WTC11 (cell line): ENCODE data around the gene ABCA13.

Source experiments
- CREM ChIP-seq: sonication (generic); formaldehyde crosslinking; IDR thresholded peaks from 2 replicates; pipeline ENCODE4 v1.8.1; 2022; ENCODE audit warnings: mild to moderate bottlenecking, missing genetic modification reagents, moderate library complexity
- ELF4 ChIP-seq: sonication (generic); formaldehyde crosslinking; IDR thresholded peaks from 2 replicates; pipeline ENCODE4 v1.8.1; 2022; ENCODE audit warnings: low read depth, mild to moderate bottlenecking, moderate library complexity, missing genetic modification reagents
- NFE2L1 ChIP-seq: sonication (generic); formaldehyde crosslinking; IDR thresholded peaks from 2 replicates; pipeline ENCODE4 v1.8.1; 2023; ENCODE audit warnings: missing genetic modification reagents
- PRRX2 ChIP-seq: fragments of 250-450 bp; sonication (Bioruptor Pico); IDR thresholded peaks from 2 replicates; pipeline ENCODE4 v1.8.0; 2021; ENCODE audit warnings: mild to moderate bottlenecking
- TF ChIP-seq, protein P1 (sequence below): sonication (generic); formaldehyde crosslinking; IDR thresholded peaks from 2 replicates; pipeline ENCODE4 v1.8.0; 2022; ENCODE audit warnings: mild to moderate bottlenecking, missing genetic modification reagents
- TF ChIP-seq, protein P2 (sequence below): fragments of 200-600 bp; IDR thresholded peaks from 2 replicates; pipeline ENCODE4 v1.8.0; 2022; ENCODE audit warnings: antibody characterized with exemption

DNA sequence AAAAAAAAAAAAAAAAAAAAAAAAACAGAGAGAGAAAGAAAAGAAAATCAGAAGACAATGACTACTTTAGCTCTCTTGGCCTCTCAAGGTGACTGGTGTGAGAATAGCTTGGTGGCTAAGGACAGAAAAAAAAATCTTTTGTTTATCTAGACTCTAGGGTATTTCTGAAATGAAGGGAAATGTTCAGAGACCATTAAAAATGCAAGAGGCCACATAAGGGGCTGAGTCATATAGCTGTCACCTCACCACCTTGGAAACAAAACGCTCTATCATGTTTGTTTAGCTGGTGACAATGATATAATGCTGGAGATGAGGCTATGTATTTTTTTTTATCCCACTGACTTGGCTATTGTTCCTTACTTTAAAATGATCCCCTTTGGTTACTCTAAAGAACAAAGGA, 466.1 kb downstream of the ABCA13 start:
- no peak for TF ChIP-seq NFE2L1
- TF ChIP-seq CREM (CRISPR knock-in tag), result no peak
- TF ChIP-seq, protein P1, sequence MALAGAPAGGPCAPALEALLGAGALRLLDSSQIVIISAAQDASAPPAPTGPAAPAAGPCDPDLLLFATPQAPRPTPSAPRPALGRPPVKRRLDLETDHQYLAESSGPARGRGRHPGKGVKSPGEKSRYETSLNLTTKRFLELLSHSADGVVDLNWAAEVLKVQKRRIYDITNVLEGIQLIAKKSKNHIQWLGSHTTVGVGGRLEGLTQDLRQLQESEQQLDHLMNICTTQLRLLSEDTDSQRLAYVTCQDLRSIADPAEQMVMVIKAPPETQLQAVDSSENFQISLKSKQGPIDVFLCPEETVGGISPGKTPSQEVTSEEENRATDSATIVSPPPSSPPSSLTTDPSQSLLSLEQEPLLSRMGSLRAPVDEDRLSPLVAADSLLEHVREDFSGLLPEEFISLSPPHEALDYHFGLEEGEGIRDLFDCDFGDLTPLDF (CRISPR knock-in tag), result no peak
- no peak for TF ChIP-seq ELF4 (CRISPR knock-in tag)
- TF ChIP-seq, protein P2, sequence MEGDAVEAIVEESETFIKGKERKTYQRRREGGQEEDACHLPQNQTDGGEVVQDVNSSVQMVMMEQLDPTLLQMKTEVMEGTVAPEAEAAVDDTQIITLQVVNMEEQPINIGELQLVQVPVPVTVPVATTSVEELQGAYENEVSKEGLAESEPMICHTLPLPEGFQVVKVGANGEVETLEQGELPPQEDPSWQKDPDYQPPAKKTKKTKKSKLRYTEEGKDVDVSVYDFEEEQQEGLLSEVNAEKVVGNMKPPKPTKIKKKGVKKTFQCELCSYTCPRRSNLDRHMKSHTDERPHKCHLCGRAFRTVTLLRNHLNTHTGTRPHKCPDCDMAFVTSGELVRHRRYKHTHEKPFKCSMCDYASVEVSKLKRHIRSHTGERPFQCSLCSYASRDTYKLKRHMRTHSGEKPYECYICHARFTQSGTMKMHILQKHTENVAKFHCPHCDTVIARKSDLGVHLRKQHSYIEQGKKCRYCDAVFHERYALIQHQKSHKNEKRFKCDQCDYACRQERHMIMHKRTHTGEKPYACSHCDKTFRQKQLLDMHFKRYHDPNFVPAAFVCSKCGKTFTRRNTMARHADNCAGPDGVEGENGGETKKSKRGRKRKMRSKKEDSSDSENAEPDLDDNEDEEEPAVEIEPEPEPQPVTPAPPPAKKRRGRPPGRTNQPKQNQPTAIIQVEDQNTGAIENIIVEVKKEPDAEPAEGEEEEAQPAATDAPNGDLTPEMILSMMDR, result no peak
- TF ChIP-seq PRRX2 (CRISPR knock-in tag), result no peak
